ENCODE data around the gene SLCO4A1.

GRCh38 chr20:62678553-62678952, 36.2 kb downstream of the SLCO4A1 start:
- TF ChIP-seq POLR2AphosphoS5 (IDR thresholded peaks at IDR 0.05): no peak
- TF ChIP-seq, protein P1, sequence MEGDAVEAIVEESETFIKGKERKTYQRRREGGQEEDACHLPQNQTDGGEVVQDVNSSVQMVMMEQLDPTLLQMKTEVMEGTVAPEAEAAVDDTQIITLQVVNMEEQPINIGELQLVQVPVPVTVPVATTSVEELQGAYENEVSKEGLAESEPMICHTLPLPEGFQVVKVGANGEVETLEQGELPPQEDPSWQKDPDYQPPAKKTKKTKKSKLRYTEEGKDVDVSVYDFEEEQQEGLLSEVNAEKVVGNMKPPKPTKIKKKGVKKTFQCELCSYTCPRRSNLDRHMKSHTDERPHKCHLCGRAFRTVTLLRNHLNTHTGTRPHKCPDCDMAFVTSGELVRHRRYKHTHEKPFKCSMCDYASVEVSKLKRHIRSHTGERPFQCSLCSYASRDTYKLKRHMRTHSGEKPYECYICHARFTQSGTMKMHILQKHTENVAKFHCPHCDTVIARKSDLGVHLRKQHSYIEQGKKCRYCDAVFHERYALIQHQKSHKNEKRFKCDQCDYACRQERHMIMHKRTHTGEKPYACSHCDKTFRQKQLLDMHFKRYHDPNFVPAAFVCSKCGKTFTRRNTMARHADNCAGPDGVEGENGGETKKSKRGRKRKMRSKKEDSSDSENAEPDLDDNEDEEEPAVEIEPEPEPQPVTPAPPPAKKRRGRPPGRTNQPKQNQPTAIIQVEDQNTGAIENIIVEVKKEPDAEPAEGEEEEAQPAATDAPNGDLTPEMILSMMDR (IDR thresholded peaks at IDR 0.05): no peak
- no peak for TF ChIP-seq EP300 (IDR thresholded peaks at IDR 0.05)

All from sigmoid colon (tissue), 4 donors.